Islet precursor cell (in vitro differentiated cells): ENCODE data around the gene APLNR.
"Not testable (repeated sequence)": the region's sequence is repeated elsewhere in the genome, so short reads cannot be mapped to it uniquely, and the experiment has no call there.

Experiments
- DNase-seq: peaks from one replicate; pipeline ENCODE4 v3.0.0-alpha.2; 2018

Gene APLNR

GRCh38 chr11:57237204-57237681 is at the start of gene APLNR:
APLNR (minus strand) TSS chr11:57237250; CDS start chr11:57237004, 246 bp downstream.
- peak; percentile 95 for DNase-seq

GRCh38 chr11:57283231-57283990 is 46.4 kb upstream of the APLNR start:
- no peak for DNase-seq

GRCh38 chr11:57281546-57281945 is 44.5 kb upstream of the APLNR start:
- DNase-seq = not testable (repeated sequence)

- no peak for DNase-seq
These were observed 42.1 kb upstream of the APLNR start for GRCh38 chr11:57279116-57279515.

- no peak for DNase-seq
These were observed 41.7 kb upstream of the APLNR start for GRCh38 chr11:57278721-57279095.

- peak; percentile 92 for DNase-seq
These were observed 41.0 kb upstream of the APLNR start for GRCh38 chr11:57277845-57278720.

GRCh38 chr11:57276971-57277675 is 40.1 kb upstream of the APLNR start:
- DNase-seq = no peak

- DNase-seq = no peak
These were observed 39.3 kb upstream of the APLNR start for GRCh38 chr11:57276169-57276970.

- DNase-seq = no peak
These were observed 38.5 kb upstream of the APLNR start for GRCh38 chr11:57275582-57275981.

GRCh38 chr11:57274904-57275498 is 38.0 kb upstream of the APLNR start:
- no peak for DNase-seq

GRCh38 chr11:57273448-57274058 is 36.5 kb upstream of the APLNR start:
- no peak for DNase-seq

- DNase-seq = no peak
These were observed 32.5 kb upstream of the APLNR start for GRCh38 chr11:57269571-57270021.

- DNase-seq = no peak
These were observed 29.1 kb upstream of the APLNR start for GRCh38 chr11:57266157-57266556.

- DNase-seq = no peak
These were observed 26.3 kb upstream of the APLNR start for GRCh38 chr11:57263351-57263750.

- no peak for DNase-seq
These were observed 25.1 kb upstream of the APLNR start for GRCh38 chr11:57262157-57262556.

- DNase-seq = no peak
These were observed 24.1 kb upstream of the APLNR start for GRCh38 chr11:57260937-57261783.

- DNase-seq = no peak
These were observed 19.1 kb upstream of the APLNR start for GRCh38 chr11:57256119-57256518.

GRCh38 chr11:57255618-57256017 is 18.6 kb upstream of the APLNR start:
- no peak for DNase-seq

- no peak for DNase-seq
These were observed 17.6 kb upstream of the APLNR start for GRCh38 chr11:57254631-57255030.

- no peak for DNase-seq
These were observed 14.5 kb upstream of the APLNR start for GRCh38 chr11:57251491-57252104.
